HL-60 (cell line): Measurements from ENCODE around the gene SEMA3B.
"Not testable (repeated sequence)": the region's sequence is repeated elsewhere in the genome, so short reads cannot be mapped to it uniquely, and the experiment has no call there.

Source experiments
- DNase-seq, 2 experiments: peaks; one replicate each; pipeline ENCODE4 v3.0.0-alpha.2; 2010 to 2020; ENCODE audit warnings: low read depth in 1 of 2, low spot score in 1 of 2
- H3K27ac ChIP-seq: fragments of 250-450 bp; sonication (Bioruptor Pico); replicated peaks from 2 replicates; pipeline ENCODE4 v1.5.1; 2020; ENCODE audit warnings: mild to moderate bottlenecking, moderate library complexity
- H3K27me3 ChIP-seq: fragments of 250-450 bp; sonication (Bioruptor Pico); 2 replicates; pipeline ENCODE4 v1.5.1; 2021; ENCODE audit warnings: mild to moderate bottlenecking, moderate library complexity; ENCODE audit not compliant: insufficient read depth, poor library complexity, severe bottlenecking
- H3K4me3 ChIP-seq: replicated peaks from 2 replicates; pipeline ENCODE4 v1.5.1; 2011; ENCODE audit warnings: mild to moderate bottlenecking, control low read depth, low read length; ENCODE audit not compliant: insufficient read depth
- CTCF ChIP-seq: IDR thresholded peaks from one replicate; pipeline ENCODE4 v1.5.1; 2011; ENCODE audit warnings: low read length, control low read depth, inconsistent platforms; ENCODE audit not compliant: insufficient read depth
- GABPA ChIP-seq: IDR thresholded peaks from 2 replicates; pipeline ENCODE4 v1.6.1; 2012; ENCODE audit warnings: low read depth
- POLR2AphosphoS5 ChIP-seq: IDR thresholded peaks from 2 replicates; pipeline ENCODE4 v1.6.1; 2012; ENCODE audit warnings: low read depth
- REST ChIP-seq: IDR thresholded peaks from 2 replicates; pipeline ENCODE4 v1.6.1; 2012; ENCODE audit warnings: low read depth; ENCODE audit not compliant: insufficient replicate concordance
- SPI1 ChIP-seq: IDR thresholded peaks from 2 replicates; pipeline ENCODE4 v1.6.1; 2012; ENCODE audit warnings: low read depth, mild to moderate bottlenecking, borderline replicate concordance

Gene SEMA3B

GRCh38 chr3:50270422-50271224, 1.7 kb downstream of the SEMA3B start:
- no peak overlapping the region for H3K27ac ChIP-seq

GRCh38 chr3:50271314-50271936, 2.5 kb downstream of the SEMA3B start:
- peaks cover 41% of the 10 kb centered on the region for H3K27me3 ChIP-seq
- TF ChIP-seq POLR2AphosphoS5 (no peak), SPI1 (no peak), GABPA (no peak), CTCF (no peak), REST (no peak)
- H3K4me3 ChIP-seq = no peak overlapping the region
- H3K27ac ChIP-seq = no peak overlapping the region
- DNase-seq = no peak

More at GRCh38 chr3:50270422-50271224, 1.7 kb downstream of the SEMA3B start:
- Histone ChIP-seq H3K4me3 (no peak overlapping the region), H3K27me3 (peaks cover 34% of the 10 kb centered on the region)
- TF ChIP-seq POLR2AphosphoS5 (no peak), SPI1 (no peak), REST (no peak), CTCF (no peak), GABPA (no peak)
- DNase-seq = no peak

- H3K27me3 ChIP-seq = peaks cover 39% of the 10 kb centered on the region
- H3K4me3 ChIP-seq, H3K27ac ChIP-seq, DNase-seq: not testable (repeated sequence)
Observed at GRCh38 chr3:50272538-50272910, 3.6 kb downstream of the SEMA3B start.

GRCh38 chr3:50272911-50273688, 4.2 kb downstream of the SEMA3B start:
- DNase-seq = peak in 1 of 2 experiments; percentile 82
- TF ChIP-seq CTCF (peak; percentile 96), REST (no peak), POLR2AphosphoS5 (no peak), GABPA (no peak), SPI1 (no peak)
- H3K27ac ChIP-seq = no peak overlapping the region
- H3K27me3 ChIP-seq = peaks cover 34% of the 10 kb centered on the region
- no peak overlapping the region for H3K4me3 ChIP-seq
